ENCODE data around the gene THEMIS.

GRCh38 chr6:127921982-127922381 is 21.1 kb upstream of the THEMIS start:
- no peak for TF ChIP-seq CTCF (IDR thresholded peaks at IDR 0.05)
- TF ChIP-seq POLR2AphosphoS5 (IDR thresholded peaks at IDR 0.05; ENCODE audit: insufficient read depth in 1 of 2, low read depth in 1 of 2) = no peak
- no peak for TF ChIP-seq POLR2A (IDR thresholded peaks at IDR 0.05)
